GM21526 (cell line): ENCODE measurements around the gene PPP1R14C.
"Not testable (repeated sequence)": the region's sequence is repeated elsewhere in the genome, so short reads cannot be mapped to it uniquely, and the experiment has no call there.

Experiments
- ATAC-seq: cut with Tn5 transposase; IDR thresholded peaks from one replicate; pipeline ENCODE4 v1.9.1; 2021; ENCODE audit warnings: moderate library complexity; ENCODE audit not compliant: unreplicated experiment, low FRiP score

Gene PPP1R14C

GRCh38 chr6:150187433-150187832 lies 44.6 kb downstream of the PPP1R14C start:
- not testable (repeated sequence) for ATAC-seq

DNA sequence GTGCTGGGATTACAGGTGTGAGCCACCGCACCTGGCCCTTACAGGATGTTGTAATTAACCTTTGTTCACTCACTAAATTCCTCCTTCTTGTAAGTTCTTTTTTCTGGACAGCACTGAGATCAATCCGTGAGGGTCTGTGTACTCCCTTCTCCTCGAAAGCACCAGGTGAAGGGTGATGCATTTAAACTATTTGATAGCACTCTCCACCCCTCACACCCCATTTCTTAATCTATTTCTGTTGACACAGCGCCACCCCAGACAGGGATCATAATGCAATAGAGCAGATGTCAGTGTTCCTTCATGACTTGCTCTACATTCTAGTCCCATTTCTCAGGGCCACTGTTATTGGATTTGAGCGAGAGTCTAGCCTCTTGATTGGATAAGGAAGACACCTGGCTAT lies 46.3 kb downstream of the PPP1R14C start:
- ATAC-seq: no peak

DNA sequence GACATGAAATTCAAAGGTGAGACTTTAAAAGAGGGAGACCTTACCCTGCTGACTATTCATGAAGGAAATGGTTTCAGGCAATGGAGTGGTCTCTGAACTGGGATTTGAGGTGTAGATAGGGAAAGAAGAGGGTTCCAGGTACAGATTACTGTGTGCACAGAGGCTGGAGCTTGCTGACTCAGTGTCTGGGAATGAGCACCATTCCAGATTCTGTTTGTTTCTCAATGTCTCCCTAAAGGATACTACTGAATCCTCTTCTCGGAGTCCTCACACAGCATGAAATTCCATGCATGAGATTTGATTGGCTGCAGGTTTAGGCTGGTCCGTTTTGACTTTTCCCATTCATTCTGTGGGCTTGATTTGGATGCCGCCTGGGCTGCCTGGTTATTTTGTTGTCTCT lies 49.0 kb downstream of the PPP1R14C start:
- ATAC-seq: no peak

GRCh38 chr6:150194195-150194594 lies 51.4 kb downstream of the PPP1R14C start:
- ATAC-seq: no peak

- ATAC-seq: no peak
Observed at GRCh38 chr6:150195996-150196417, 53.2 kb downstream of the PPP1R14C start.

DNA sequence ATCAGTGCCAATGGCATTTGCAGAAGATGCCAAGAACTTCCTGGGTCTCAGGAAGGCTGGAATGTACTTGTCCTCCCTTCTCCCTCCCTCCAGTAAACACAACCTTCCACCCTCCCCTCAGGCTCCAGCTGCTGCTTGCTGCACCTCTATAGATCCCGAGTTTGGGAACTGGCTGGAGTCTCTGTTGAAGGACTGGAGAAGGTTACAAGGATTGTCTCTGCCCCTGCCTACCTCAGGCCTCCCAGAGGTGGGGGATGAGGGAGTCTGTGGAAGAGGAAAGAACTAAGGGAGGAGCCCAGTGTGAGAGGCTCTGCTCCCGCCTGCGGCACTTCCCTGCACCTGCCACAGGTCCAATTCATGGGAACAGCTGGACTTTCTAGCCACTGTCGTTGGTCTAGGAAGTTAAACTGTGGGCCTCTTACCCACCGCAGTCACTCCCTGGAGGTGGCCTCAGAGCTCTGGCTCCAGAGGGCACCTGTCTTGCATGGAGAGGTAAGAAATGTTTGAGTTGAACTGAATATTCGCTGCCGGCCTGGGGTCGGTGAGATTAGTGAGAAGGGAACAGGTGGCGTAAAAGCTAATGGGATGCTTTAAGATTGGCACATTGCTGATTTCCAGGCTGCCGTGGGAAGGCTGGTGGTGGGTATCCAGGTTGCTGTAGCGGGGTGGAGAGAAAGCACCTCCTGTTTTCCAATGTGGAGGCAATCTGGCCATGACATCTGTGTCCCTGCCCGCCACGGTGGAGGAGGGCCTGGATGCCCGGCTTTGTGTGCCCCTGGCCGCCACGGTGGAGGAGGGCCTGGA lies 54.3 kb downstream of the PPP1R14C start:
- no peak for ATAC-seq

DNA sequence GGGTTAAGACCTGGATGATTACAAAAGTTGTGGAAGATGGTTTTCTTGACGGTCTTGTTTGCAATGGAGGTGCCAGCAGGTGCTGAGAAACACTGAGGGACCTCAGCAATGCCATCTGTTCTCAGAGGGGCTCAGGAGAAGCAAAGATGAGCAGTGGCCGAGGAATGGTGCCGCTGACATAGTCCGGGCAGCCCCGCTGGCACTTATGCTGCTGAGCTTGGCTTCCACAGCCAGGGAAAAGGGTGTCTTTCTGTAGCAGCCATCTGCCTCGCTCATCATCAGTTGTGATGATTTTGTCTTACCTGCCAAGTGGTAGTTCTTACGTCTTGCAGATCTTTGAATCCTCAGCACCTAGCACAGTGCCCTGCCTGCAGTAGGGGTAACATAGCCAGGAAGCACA lies 55.7 kb downstream of the PPP1R14C start:
- no peak for ATAC-seq

DNA sequence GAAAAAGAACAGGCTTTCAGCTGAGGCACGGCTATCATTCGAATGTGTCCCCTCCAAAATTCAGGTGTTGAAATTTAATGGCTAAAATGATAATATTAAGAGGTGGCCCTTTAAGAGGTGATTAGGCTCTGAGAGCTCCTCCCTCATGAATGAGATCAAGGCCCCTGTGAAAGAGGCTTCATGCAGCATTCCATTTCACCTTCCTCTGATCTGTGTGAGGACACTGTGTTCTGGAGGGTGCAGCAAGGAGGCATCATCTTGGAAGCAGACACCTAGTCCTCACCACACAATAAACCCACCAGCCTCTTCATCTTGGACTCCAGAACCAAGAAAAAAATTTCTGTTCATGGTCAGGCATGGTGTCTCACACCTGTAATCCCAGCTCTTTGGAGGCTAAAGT lies 56.4 kb downstream of the PPP1R14C start:
- ATAC-seq: no peak

GRCh38 chr6:150200428-150201100 lies 57.7 kb downstream of the PPP1R14C start:
- no peak for ATAC-seq

DNA sequence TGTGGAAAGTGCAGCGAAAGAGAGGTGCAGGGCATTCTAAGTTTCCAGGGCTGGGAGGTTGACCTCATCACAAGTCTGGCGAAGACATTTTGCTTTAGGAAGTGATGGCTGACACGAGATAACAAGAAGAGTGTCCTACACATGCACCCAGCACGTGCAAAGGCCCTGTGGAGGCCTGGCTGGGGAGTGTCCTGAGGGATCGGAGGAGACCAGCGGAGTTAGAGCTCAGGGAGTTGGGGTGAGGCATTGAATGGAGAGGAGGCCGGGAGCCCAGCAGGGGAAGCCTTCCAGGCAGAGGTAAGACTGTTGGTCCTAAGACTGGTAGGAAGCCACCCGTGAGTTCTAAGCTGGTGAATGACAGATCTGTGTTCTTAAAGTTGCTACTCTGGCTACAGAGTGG lies 58.4 kb downstream of the PPP1R14C start:
- no peak for ATAC-seq

DNA sequence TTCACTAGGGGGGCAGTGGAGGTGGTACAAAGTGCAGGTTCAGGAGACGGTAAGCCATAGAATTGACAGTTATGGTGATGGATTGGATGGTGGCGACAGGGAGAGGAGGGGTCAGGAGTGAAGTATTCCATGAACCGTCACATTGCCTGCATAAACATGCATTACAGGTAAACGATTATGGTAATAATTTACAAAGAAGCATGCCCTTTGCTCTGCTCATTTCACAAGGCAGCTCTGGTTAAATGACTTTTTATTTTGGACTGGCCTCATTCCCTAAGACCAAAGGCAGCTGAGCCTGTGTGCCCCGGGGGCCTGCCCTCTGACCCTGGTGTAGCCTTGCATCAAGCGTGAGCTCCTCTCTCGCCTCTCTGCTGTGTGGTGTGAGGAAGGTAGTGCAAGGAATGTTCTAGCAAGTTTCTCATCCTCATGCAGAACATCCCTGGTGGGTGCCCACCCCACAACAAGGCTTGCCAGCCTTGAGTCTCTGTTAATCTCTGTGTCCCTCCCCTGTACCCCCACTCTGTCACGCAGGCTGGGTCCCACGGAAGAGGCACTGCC lies 59.0 kb downstream of the PPP1R14C start:
- no peak for ATAC-seq

DNA sequence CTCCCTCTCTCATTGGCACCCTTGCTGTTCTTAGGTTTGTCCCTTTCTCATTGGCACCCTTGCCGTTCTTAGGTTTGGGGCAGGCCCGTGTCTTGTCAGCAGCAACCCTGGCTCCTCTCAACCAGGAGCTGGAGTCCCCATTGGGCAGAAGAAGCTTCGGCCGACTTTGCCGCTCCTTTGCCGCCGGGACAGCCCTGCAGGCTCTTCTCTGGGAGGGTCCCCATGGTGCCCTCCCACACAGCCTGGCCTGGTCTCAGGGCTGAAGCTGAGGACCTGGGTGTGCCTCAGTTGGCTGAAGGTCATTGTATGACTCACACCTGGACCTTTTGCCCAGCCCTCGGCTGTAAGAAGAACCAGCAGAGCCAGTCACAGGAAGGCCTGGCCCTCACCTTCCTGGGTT lies 59.6 kb downstream of the PPP1R14C start:
- ATAC-seq: no peak

DNA sequence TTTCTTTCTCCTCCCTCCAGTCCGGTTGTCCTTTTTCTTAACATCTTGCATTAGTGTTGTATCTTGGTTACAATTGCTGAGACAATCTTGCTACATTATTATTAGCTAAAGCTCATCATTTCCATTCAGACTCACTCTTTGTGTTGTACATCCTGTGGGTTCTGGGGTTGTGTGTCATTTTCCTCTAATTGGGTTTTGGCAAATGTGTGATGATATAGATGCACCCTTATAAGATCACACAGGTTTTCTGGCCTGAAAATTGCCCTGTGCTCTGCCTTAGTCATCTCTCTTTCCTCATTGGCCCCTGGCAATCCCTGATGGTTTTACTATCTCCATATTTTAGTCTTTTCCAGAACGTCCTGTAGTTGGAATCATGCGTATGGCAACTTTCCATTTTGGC lies 60.1 kb downstream of the PPP1R14C start:
- no peak for ATAC-seq

- ATAC-seq: no peak
Observed at GRCh38 chr6:150203378-150203777, 60.5 kb downstream of the PPP1R14C start.

DNA sequence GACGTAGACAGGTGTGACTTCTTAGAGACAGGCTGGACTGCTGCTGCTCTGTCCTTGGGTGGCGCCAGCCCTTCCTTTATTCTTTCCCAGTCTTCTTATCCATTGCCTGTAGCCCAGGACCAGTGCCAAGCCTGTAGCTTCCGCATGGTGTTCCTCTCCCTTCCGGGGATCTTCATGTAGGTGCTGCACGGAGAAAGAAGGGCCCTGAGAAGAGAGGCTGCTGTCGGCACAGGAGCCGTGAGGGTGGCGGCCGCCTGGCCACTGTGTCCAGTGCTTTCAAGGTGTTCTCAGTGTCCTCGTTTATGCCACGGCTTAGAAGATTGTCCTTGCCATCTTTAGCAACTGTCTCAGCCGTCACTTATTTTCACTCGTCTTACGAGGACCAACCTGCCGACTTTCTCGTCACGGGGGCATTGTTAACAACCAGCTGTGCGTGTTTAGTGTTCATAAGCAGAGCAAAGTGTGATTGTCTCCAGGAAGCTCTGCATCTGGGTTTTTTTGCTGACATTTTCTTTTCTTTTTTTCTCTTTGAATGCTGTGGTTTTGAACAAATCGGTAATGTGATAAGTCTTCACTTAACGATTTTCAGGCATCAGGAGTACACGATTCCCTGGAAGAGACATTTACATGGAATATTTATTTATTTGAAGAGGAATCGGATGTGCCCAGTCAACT lies 61.2 kb downstream of the PPP1R14C start:
- ATAC-seq: no peak

GRCh38 chr6:150204705-150205472 lies 62.0 kb downstream of the PPP1R14C start:
- no peak for ATAC-seq

DNA sequence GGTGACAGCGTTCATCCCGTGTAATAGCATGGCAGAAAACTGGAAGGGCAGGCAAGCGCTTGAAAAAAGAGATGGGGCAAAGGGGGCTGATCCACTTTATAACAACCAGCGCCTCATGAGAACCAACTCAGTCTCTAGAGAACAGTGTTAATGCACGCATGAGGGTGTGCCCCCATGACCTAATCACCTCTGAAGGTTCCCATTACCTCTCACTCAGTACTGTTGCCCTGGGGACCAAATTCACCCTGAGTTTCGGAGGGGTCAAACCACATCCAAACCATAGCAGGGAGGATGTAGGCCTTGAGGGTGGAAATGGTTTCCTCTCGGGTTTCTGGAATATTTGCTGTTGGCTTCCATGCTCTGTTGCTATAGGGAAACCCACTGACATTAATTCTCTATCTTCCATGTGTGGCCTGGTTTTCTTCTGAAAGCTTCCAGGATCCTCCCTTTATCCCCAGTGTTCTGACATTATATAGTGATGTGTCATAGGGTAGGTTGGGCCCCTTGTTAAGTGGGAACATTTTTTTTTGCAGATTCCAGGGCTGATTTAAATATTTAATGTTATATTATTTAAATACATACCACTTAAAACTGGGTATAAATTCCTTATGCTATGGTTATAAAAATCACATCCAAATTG lies 65.2 kb downstream of the PPP1R14C start:
- ATAC-seq: no peak

DNA sequence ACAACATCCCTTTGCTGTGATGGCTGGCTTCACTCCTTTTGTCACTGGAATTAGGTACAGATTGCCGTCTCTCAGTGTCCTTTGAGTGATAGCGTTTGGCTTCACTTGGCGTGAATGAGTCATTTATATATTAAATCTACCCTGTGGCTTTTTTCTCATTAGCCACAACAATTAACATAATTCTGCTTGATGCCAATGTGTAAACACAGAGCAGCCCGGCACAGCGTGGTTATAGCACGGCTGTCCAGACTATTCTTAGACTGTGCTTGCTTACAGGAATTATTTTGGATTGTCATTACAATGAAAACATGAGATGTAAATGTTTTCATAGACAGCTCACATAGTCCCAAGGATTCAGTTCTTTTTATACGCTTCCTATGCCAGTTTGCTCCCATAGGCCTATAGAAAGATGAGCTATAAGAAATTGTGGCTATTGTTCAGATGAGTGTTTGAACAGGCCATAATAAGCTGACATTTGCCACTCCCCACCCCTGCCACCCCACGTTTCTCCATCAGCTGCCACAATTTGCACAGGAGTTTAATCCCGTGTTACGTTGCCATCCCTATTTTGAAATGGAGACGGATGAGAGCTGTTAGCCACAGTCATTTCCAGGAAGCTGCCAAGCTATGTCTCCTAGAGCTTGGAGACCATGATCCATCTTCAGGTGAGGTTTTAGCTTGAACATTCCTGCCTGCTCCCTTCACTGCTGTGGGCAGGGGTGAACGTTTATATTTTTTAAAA lies 65.9 kb downstream of the PPP1R14C start:
- ATAC-seq: no peak

DNA sequence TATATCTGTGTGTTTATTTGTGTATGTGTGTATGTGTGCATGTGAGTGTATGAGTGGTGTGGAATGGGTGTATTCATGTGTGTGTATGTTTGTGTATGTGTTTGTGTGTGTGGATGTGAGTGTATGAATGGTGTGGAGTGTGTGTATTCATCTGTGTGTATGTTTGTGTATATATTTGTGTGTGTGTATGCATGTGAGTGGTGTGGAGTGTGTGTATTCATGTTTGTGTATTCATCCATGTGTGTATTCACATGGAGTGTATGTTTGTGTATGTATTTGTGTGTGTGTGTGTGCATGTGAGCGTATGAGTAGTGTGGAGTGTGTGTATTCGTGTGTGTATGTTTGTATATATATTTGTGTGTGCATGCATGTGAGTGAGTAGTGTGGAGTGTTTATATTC lies 66.6 kb downstream of the PPP1R14C start:
- no peak for ATAC-seq
